HCT116 (cell line): ENCODE data around the gene TCF7L2.

ENCODE experiments used
- CEBPB ChIP-seq: IDR thresholded peaks from 2 replicates; pipeline ENCODE4 v1.6.1; 2012; ENCODE audit warnings: low read depth
- CTCF ChIP-seq, 3 experiments: fragments of 200-600 bp in 1 of 3; sonication (generic) in 1 of 3; IDR thresholded peaks in 2 of 3; conservative IDR thresholded peaks in 1 of 3; 2 replicates each; pipeline ENCODE4 v1.5.1; 2012 to 2017; ENCODE audit warnings: low read depth in 2 of 3, low read length in 2 of 3, antibody characterized with exemption in 1 of 3, borderline replicate concordance in 1 of 3, control low read depth in 1 of 3, mild to moderate bottlenecking in 1 of 3, mixed read lengths in 1 of 3, mixed run types in 1 of 3, moderate library complexity in 1 of 3; ENCODE audit not compliant: insufficient read depth in 1 of 3
- EGR1 ChIP-seq: IDR thresholded peaks from 2 replicates; pipeline ENCODE4 v1.6.1; 2012; ENCODE audit warnings: low read depth
- EZH2 ChIP-seq: fragments of 200-600 bp; sonication (generic); IDR thresholded peaks from 2 replicates; pipeline ENCODE4 v1.6.1; 2017; ENCODE audit warnings: antibody characterized with exemption, mixed run types
- EZH2phosphoT487 ChIP-seq: fragments of 200-600 bp; IDR thresholded peaks from 2 replicates; pipeline ENCODE4 v1.6.1; 2018; ENCODE audit warnings: antibody characterized with exemption, borderline replicate concordance
- MAX ChIP-seq: IDR thresholded peaks from 2 replicates; pipeline ENCODE4 v1.6.1; 2012
- POLR2A ChIP-seq: IDR thresholded peaks from 2 replicates; pipeline ENCODE4 v1.7.0; 2011; ENCODE audit warnings: borderline replicate concordance; ENCODE audit not compliant: insufficient read depth, insufficient read length; ENCODE audit errors: extremely low read depth
- POLR2AphosphoS5 ChIP-seq: IDR thresholded peaks from 2 replicates; pipeline ENCODE4 v1.6.1; 2011; ENCODE audit warnings: mild to moderate bottlenecking, low read depth, low read length, moderate library complexity
- RAD21 ChIP-seq: IDR thresholded peaks from 2 replicates; pipeline ENCODE4 v1.6.1; 2012; ENCODE audit warnings: low read depth, mild to moderate bottlenecking
- SIN3A ChIP-seq: IDR thresholded peaks from 2 replicates; pipeline ENCODE4 v1.6.1; 2012; ENCODE audit warnings: low read depth
- TCF7L2 ChIP-seq: IDR thresholded peaks from 2 replicates; pipeline ENCODE4 v1.7.0; 2011; ENCODE audit warnings: borderline replicate concordance, inconsistent platforms; ENCODE audit not compliant: insufficient read depth, insufficient read length; ENCODE audit errors: extremely low read depth
- ZBTB33 ChIP-seq: IDR thresholded peaks from 2 replicates; pipeline ENCODE4 v1.6.1; 2011; ENCODE audit warnings: mild to moderate bottlenecking, low read length, moderate library complexity; ENCODE audit not compliant: insufficient replicate concordance; ENCODE audit errors: extremely low read depth
- ZFX ChIP-seq: fragments of 450-650 bp; IDR thresholded peaks from 2 replicates; pipeline ENCODE4 v1.6.1; 2017
- ZNF274 ChIP-seq: fragments of 200-500 bp; sonication (Bioruptor generic); IDR thresholded peaks from 2 replicates; pipeline ENCODE4 v1.6.1; 2014; ENCODE audit warnings: mild to moderate bottlenecking, low read depth, low read length, inconsistent platforms

- TF ChIP-seq CTCF (IDR thresholded peaks at IDR 0.05 in 2 of 3, conservative IDR thresholded peaks at IDR 0.05 in 1 of 3; ENCODE audit: borderline replicate concordance in 1 of 3, insufficient read depth in 1 of 3, low read depth in 2 of 3, low read length in 2 of 3) (no peak), POLR2A (no peak), ZFX (no peak), SIN3A (no peak), TCF7L2 (no peak), RAD21 (no peak), POLR2AphosphoS5 (no peak), CEBPB (no peak), EZH2 (no peak), EZH2phosphoT487 (no peak), ZNF274 (no peak), MAX (no peak), EGR1 (no peak), ZBTB33 (no peak)
These were observed 46.4 kb downstream of the TCF7L2 start for GRCh38 chr10:112996462-112996861.
